ENCODE results near the gene SMCO3. TPM values are rescaled to one million over a fixed set of nuclear protein-coding genes. Genes with fewer than 3 reads are reported as not detected.

Gene SMCO3
- total and polyA plus RNA-seq, 2 of the 13 experiments (the other 11 are each of a cell fraction or from before 2014, with no cell fraction given): 0.29 to 0.42 TPM

DNA sequence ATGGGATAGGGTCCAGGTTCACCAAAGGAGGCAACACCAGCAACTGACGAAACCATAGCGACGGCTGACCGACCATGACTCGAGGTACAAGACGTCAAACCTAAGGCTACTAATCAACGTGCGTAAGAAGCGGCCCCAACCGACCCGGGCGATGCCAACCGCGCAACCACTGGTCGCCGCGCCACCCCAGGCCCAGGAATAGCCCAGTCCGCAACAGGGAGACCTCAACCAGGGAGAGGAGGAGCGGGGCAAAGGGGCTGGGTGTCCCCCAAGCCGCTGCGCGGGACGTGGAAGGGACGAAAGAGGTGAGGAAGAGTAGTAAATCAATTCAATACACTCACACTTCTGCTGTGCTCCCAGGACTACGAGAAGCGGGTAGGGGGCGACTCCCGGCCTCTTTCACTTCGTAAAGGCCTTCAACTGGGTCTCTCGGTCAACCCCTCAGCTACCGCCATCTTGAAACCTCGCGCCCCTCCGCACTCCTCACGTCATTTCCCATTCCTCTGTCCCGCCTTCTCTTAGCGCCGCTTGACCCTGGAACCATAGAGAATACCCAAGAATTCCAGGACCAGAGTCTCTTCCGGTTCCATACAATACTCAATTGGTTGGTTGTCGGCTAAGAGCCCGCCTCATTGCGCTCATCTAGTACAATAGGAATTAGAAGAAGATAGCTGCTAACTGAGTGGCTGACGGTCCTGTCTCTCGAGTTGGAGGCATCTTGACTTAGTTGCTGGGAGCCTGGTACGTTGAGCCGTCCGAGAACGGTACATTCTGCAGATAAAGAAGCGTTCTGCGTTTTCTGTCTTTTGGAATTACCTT is 10.8 kb downstream of the SMCO3 start, which contains the start of the genes C12orf60 and WBP11 (continued):
- TF ChIP-seq, protein P1, sequence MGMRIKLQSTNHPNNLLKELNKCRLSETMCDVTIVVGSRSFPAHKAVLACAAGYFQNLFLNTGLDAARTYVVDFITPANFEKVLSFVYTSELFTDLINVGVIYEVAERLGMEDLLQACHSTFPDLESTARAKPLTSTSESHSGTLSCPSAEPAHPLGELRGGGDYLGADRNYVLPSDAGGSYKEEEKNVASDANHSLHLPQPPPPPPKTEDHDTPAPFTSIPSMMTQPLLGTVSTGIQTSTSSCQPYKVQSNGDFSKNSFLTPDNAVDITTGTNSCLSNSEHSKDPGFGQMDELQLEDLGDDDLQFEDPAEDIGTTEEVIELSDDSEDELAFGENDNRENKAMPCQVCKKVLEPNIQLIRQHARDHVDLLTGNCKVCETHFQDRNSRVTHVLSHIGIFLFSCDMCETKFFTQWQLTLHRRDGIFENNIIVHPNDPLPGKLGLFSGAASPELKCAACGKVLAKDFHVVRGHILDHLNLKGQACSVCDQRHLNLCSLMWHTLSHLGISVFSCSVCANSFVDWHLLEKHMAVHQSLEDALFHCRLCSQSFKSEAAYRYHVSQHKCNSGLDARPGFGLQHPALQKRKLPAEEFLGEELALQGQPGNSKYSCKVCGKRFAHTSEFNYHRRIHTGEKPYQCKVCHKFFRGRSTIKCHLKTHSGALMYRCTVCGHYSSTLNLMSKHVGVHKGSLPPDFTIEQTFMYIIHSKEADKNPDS (CRISPR knock-in tag; IDR thresholded peaks at IDR 0.05): no peak
- TF ChIP-seq ZBTB38 (CRISPR knock-in tag; IDR thresholded peaks at IDR 0.05) (no peak), POGZ (CRISPR knock-in tag; IDR thresholded peaks at IDR 0.05) (peak; percentile 95), ZNF501 (CRISPR knock-in tag; IDR thresholded peaks at IDR 0.05) (peak; percentile 80), RAD51 (IDR thresholded peaks at IDR 0.05; ENCODE audit: borderline replicate concordance) (no peak), CEBPB (IDR thresholded peaks at IDR 0.05; ENCODE audit: borderline replicate concordance, low read depth, low read length) (no peak), ZBTB20 (CRISPR knock-in tag; IDR thresholded peaks at IDR 0.05; ENCODE audit: borderline replicate concordance, low read depth) (no peak), ZNF44 (CRISPR knock-in tag; IDR thresholded peaks at IDR 0.05) (no peak), ZNF790 (CRISPR knock-in tag; IDR thresholded peaks at IDR 0.05; ENCODE audit: borderline replicate concordance) (no peak), RELA (CRISPR knock-in tag; IDR thresholded peaks at IDR 0.05) (no peak), WIZ (CRISPR knock-in tag; IDR thresholded peaks at IDR 0.05) (0 out of 2 replicates have a peak, but pooled peaks have one; percentile 30), RAD21 (CRISPR knock-in tag; IDR thresholded peaks at IDR 0.05) (no peak), ZBTB42 (CRISPR knock-in tag; IDR thresholded peaks at IDR 0.05) (no peak), POLR2A (IDR thresholded peaks at IDR 0.05; ENCODE audit: insufficient read depth in 1 of 2, low read depth in 2 of 2, low read length in 2 of 2) (peak; percentile 80 to 88)
- TF ChIP-seq, protein P2, sequence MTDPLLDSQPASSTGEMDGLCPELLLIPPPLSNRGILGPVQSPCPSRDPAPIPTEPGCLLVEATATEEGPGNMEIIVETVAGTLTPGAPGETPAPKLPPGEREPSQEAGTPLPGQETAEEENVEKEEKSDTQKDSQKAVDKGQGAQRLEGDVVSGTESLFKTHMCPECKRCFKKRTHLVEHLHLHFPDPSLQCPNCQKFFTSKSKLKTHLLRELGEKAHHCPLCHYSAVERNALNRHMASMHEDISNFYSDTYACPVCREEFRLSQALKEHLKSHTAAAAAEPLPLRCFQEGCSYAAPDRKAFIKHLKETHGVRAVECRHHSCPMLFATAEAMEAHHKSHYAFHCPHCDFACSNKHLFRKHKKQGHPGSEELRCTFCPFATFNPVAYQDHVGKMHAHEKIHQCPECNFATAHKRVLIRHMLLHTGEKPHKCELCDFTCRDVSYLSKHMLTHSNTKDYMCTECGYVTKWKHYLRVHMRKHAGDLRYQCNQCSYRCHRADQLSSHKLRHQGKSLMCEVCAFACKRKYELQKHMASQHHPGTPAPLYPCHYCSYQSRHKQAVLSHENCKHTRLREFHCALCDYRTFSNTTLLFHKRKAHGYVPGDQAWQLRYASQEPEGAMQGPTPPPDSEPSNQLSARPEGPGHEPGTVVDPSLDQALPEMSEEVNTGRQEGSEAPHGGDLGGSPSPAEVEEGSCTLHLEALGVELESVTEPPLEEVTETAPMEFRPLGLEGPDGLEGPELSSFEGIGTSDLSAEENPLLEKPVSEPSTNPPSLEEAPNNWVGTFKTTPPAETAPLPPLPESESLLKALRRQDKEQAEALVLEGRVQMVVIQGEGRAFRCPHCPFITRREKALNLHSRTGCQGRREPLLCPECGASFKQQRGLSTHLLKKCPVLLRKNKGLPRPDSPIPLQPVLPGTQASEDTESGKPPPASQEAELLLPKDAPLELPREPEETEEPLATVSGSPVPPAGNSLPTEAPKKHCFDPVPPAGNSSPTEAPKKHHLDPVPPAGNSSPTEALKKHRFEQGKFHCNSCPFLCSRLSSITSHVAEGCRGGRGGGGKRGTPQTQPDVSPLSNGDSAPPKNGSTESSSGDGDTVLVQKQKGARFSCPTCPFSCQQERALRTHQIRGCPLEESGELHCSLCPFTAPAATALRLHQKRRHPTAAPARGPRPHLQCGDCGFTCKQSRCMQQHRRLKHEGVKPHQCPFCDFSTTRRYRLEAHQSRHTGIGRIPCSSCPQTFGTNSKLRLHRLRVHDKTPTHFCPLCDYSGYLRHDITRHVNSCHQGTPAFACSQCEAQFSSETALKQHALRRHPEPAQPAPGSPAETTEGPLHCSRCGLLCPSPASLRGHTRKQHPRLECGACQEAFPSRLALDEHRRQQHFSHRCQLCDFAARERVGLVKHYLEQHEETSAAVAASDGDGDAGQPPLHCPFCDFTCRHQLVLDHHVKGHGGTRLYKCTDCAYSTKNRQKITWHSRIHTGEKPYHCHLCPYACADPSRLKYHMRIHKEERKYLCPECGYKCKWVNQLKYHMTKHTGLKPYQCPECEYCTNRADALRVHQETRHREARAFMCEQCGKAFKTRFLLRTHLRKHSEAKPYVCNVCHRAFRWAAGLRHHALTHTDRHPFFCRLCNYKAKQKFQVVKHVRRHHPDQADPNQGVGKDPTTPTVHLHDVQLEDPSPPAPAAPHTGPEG (CRISPR knock-in tag; IDR thresholded peaks at IDR 0.05): no peak
- TF ChIP-seq, protein P3, sequence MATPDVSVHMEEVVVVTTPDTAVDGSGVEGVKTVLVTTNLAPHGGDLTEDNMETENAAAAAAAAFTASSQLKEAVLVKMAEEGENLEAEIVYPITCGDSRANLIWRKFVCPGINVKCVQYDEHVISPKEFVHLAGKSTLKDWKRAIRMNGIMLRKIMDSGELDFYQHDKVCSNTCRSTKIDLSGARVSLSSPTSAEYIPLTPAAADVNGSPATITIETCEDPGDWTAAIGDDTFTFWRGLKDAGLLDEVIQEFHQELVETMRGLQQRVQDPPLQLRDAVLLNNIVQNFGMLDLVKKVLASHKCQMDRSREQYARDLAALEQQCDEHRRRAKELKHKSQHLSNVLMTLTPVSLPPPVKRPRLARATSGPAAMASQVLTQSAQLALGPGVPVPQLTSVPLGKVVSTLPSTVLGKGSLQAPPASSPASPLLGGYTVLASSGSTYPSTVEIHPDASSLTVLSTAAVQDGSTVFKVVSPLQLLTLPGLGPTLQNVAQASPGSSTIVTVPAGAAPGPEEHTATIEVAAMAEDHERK (CRISPR knock-in tag; IDR thresholded peaks at IDR 0.05; ENCODE audit: low read depth): no peak
- TF ChIP-seq, protein P4, sequence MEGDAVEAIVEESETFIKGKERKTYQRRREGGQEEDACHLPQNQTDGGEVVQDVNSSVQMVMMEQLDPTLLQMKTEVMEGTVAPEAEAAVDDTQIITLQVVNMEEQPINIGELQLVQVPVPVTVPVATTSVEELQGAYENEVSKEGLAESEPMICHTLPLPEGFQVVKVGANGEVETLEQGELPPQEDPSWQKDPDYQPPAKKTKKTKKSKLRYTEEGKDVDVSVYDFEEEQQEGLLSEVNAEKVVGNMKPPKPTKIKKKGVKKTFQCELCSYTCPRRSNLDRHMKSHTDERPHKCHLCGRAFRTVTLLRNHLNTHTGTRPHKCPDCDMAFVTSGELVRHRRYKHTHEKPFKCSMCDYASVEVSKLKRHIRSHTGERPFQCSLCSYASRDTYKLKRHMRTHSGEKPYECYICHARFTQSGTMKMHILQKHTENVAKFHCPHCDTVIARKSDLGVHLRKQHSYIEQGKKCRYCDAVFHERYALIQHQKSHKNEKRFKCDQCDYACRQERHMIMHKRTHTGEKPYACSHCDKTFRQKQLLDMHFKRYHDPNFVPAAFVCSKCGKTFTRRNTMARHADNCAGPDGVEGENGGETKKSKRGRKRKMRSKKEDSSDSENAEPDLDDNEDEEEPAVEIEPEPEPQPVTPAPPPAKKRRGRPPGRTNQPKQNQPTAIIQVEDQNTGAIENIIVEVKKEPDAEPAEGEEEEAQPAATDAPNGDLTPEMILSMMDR (CRISPR knock-in tag; IDR thresholded peaks at IDR 0.05): peak; percentile 5; the same call in 1 of the 2 replicates
